ENCODE results near the gene SYTL3. TPM values are rescaled to one million over a fixed set of nuclear protein-coding genes. Genes with fewer than 3 reads are reported as not detected.
"Not testable (repeated sequence)": the region's sequence is repeated elsewhere in the genome, so short reads cannot be mapped to it uniquely, and the experiment has no call there.

The SYTL3 gene
- total RNA-seq, 1 experiment from 2014 or later, result 14.2 TPM

GRCh38 chr6:158611541-158612370, 38.1 kb upstream of the SYTL3 start:
- H3K36me3 Mint-ChIP-seq (ENCODE audit: insufficient read depth, unreplicated experiment), result peaks cover 10% of the 10 kb centered on the region
- H3K27me3 Mint-ChIP-seq (ENCODE audit: unreplicated experiment), result no peaks in the 10 kb centered on the region
- no peak overlapping the region for H3K4me3 Mint-ChIP-seq (ENCODE audit: low read depth, unreplicated experiment)
- no peak for TF ChIP-seq CTCF (IDR thresholded peaks at IDR 0.05; ENCODE audit: unreplicated experiment)
- peaks cover 7% of the 10 kb centered on the region for H3K4me1 Mint-ChIP-seq (ENCODE audit: low read depth, unreplicated experiment)
- H3K9me3 Mint-ChIP-seq (ENCODE audit: low read depth, unreplicated experiment), result no peaks in the 10 kb centered on the region
- CTCF ChIA-PET, result interaction anchor here (0.6 kb wide), 2 partner anchors 247 to 1841 kb away, joined by 3 read pairs; no protein-coding TSS in a partner anchor
- intact Hi-C loops (cut with micrococcal nuclease; ENCODE audit: unreplicated experiment), result no loop called here
- no peak overlapping the region for H3K27ac Mint-ChIP-seq (ENCODE audit: unreplicated experiment)
- no TSS peak for BruUV-seq (replicated peaks)
- DNase-seq, result no peak

- BruUV-seq (replicated peaks); H3K9me3 Mint-ChIP-seq (ENCODE audit: low read depth, unreplicated experiment); CTCF ChIA-PET; intact Hi-C loops (cut with micrococcal nuclease; ENCODE audit: unreplicated experiment); H3K4me3 Mint-ChIP-seq (ENCODE audit: low read depth, unreplicated experiment); H3K27ac Mint-ChIP-seq (ENCODE audit: unreplicated experiment); H3K27me3 Mint-ChIP-seq (ENCODE audit: unreplicated experiment); DNase-seq; H3K4me1 Mint-ChIP-seq (ENCODE audit: low read depth, unreplicated experiment); H3K36me3 Mint-ChIP-seq (ENCODE audit: insufficient read depth, unreplicated experiment): not testable (repeated sequence)
Measured at GRCh38 chr6:158614606-158615005, 35.2 kb upstream of the SYTL3 start.

GRCh38 chr6:158618289-158618688, 31.6 kb upstream of the SYTL3 start:
- H3K9me3 Mint-ChIP-seq (ENCODE audit: low read depth, unreplicated experiment); CTCF ChIA-PET; H3K27ac Mint-ChIP-seq (ENCODE audit: unreplicated experiment); BruUV-seq (replicated peaks); intact Hi-C loops (cut with micrococcal nuclease; ENCODE audit: unreplicated experiment); DNase-seq; H3K4me1 Mint-ChIP-seq (ENCODE audit: low read depth, unreplicated experiment); H3K27me3 Mint-ChIP-seq (ENCODE audit: unreplicated experiment); H3K36me3 Mint-ChIP-seq (ENCODE audit: insufficient read depth, unreplicated experiment); H3K4me3 Mint-ChIP-seq (ENCODE audit: low read depth, unreplicated experiment): not testable (repeated sequence)

- no peak for TF ChIP-seq CTCF (IDR thresholded peaks at IDR 0.05; ENCODE audit: unreplicated experiment)
- intact Hi-C loops (cut with micrococcal nuclease; ENCODE audit: unreplicated experiment), result no loop called here
- H3K9me3 Mint-ChIP-seq (ENCODE audit: low read depth, unreplicated experiment), result no peaks in the 10 kb centered on the region
- no peak for DNase-seq
- CTCF ChIA-PET, result no interaction called here
- no TSS peak for BruUV-seq (replicated peaks)
- no peak overlapping the region for H3K27ac Mint-ChIP-seq (ENCODE audit: unreplicated experiment)
- no peaks in the 10 kb centered on the region for H3K27me3 Mint-ChIP-seq (ENCODE audit: unreplicated experiment)
- H3K4me3 Mint-ChIP-seq (ENCODE audit: low read depth, unreplicated experiment), result no peak overlapping the region
- peaks cover 8% of the 10 kb centered on the region for H3K36me3 Mint-ChIP-seq (ENCODE audit: insufficient read depth, unreplicated experiment)
- no peaks in the 10 kb centered on the region for H3K4me1 Mint-ChIP-seq (ENCODE audit: low read depth, unreplicated experiment)
Measured at GRCh38 chr6:158619922-158620801, 29.7 kb upstream of the SYTL3 start.

GRCh38 chr6:158620963-158621693, 28.7 kb upstream of the SYTL3 start:
- H3K4me1 Mint-ChIP-seq (ENCODE audit: low read depth, unreplicated experiment), result no peaks in the 10 kb centered on the region
- H3K36me3 Mint-ChIP-seq (ENCODE audit: insufficient read depth, unreplicated experiment), result peaks cover 15% of the 10 kb centered on the region
- CTCF ChIA-PET, result interaction anchor here (0.6 kb wide), 1 partner anchor 473 kb away, joined by 3 read pairs; no protein-coding TSS in a partner anchor
- no peak for TF ChIP-seq CTCF (IDR thresholded peaks at IDR 0.05; ENCODE audit: unreplicated experiment)
- no peaks in the 10 kb centered on the region for H3K27me3 Mint-ChIP-seq (ENCODE audit: unreplicated experiment)
- intact Hi-C loops (cut with micrococcal nuclease; ENCODE audit: unreplicated experiment), result no loop called here
- H3K4me3 Mint-ChIP-seq (ENCODE audit: low read depth, unreplicated experiment), result no peak overlapping the region
- DNase-seq, result no peak
- no peaks in the 10 kb centered on the region for H3K9me3 Mint-ChIP-seq (ENCODE audit: low read depth, unreplicated experiment)
- BruUV-seq (replicated peaks), result no TSS peak
- H3K27ac Mint-ChIP-seq (ENCODE audit: unreplicated experiment), result no peak overlapping the region

Data from Calu3 (cell line).